Measurements from ENCODE around the gene FRMD7. TPM values are rescaled to one million over a fixed set of nuclear protein-coding genes. Genes with fewer than 3 reads are reported as not detected.
A peak's percentile ranks its signal among the peaks of the same experiment; 100 is the strongest.
"Not testable (repeated sequence)": the region's sequence is repeated elsewhere in the genome, so short reads cannot be mapped to it uniquely, and the experiment has no call there.

Gene FRMD7
- total RNA-seq, 6 experiments from 2014 or later = 0.07 to 0.18 (median 0.09) TPM; not detected in 3

- TF ChIP-seq, protein P1, sequence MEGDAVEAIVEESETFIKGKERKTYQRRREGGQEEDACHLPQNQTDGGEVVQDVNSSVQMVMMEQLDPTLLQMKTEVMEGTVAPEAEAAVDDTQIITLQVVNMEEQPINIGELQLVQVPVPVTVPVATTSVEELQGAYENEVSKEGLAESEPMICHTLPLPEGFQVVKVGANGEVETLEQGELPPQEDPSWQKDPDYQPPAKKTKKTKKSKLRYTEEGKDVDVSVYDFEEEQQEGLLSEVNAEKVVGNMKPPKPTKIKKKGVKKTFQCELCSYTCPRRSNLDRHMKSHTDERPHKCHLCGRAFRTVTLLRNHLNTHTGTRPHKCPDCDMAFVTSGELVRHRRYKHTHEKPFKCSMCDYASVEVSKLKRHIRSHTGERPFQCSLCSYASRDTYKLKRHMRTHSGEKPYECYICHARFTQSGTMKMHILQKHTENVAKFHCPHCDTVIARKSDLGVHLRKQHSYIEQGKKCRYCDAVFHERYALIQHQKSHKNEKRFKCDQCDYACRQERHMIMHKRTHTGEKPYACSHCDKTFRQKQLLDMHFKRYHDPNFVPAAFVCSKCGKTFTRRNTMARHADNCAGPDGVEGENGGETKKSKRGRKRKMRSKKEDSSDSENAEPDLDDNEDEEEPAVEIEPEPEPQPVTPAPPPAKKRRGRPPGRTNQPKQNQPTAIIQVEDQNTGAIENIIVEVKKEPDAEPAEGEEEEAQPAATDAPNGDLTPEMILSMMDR (IDR thresholded peaks at IDR 0.05) = no peak
- no peak for TF ChIP-seq POLR2A (IDR thresholded peaks at IDR 0.05)
- no peak overlapping the region for H3K27ac ChIP-seq
- H3K4me1 ChIP-seq = no peaks in the 10 kb centered on the region
- no peaks in the 10 kb centered on the region for H3K9me3 ChIP-seq
- ATAC-seq = no peak
- no peaks in the 10 kb centered on the region for H3K36me3 ChIP-seq
- intact Hi-C loops (cut with DNase I) = no loop called here
- no peak overlapping the region for H3K4me3 ChIP-seq
- H3K27me3 ChIP-seq = no peaks in the 10 kb centered on the region
- DNase-seq = no peak
Observed at GRCh38 chrX:132107291-132107690, 20.5 kb downstream of the FRMD7 start.

DNA sequence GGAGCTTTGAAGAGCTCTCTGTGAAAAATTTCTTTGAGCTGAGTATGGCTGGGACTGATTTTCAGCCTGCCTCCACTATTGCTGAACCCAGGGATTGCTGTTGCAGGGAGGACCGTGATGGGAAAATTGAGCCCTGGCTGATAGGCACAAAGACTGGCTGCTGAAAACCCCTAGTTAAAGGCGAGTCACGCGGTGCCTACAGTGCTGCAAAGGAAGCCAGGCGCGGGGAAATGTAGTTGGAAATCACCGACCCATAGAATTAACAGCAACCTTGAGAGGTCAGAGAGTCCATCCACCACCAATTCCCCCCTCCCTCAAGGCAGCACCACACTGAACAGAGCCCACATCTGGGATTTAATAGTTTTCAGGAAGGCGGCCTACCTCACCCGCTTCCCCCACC is 26.0 kb downstream of the FRMD7 start:
- intact Hi-C loops (cut with DNase I) = no loop called here
- no peak for DNase-seq
- H3K27me3 ChIP-seq = no peaks in the 10 kb centered on the region
- no peaks in the 10 kb centered on the region for H3K9me3 ChIP-seq
- 93% methylated on average over 2 of the region's 9 CpGs for WGBS (ENCODE audit: insufficient coverage, low coverage, low lambda C conversion rate, missing lambda C conversion rate)
- no peak for ATAC-seq
- no peaks in the 10 kb centered on the region for H3K36me3 ChIP-seq
- H3K27ac ChIP-seq = no peak overlapping the region
- TF ChIP-seq, protein P1 (IDR thresholded peaks at IDR 0.05) = no peak
- TF ChIP-seq POLR2A (IDR thresholded peaks at IDR 0.05) = no peak
- H3K4me3 ChIP-seq = no peak overlapping the region
- H3K4me1 ChIP-seq = no peaks in the 10 kb centered on the region

DNA sequence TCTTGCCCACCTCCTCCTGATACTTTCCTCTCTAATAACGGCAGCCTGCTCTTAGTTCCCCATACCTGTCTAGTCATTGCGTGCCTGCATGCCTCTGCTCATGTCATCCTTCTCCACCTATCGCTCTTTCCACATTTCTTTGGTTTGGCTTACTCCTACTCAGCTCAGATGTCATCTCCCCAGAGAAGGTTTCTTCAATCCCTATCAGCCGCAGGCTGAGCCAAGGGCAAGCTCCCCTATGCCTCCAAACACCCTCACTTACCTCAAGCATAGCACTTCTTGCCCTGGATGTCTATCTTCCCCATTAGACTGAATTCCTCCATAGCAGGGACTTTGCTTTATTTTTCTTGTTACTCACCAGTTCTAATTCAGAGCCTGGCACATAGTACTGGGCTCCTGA is 26.6 kb downstream of the FRMD7 start:
- no peaks in the 10 kb centered on the region for H3K9me3 ChIP-seq
- H3K36me3 ChIP-seq = no peaks in the 10 kb centered on the region
- intact Hi-C loops (cut with DNase I) = no loop called here
- no peak overlapping the region for H3K4me3 ChIP-seq
- H3K27me3 ChIP-seq = no peaks in the 10 kb centered on the region
- ATAC-seq (no peak), DNase-seq (no peak)
- no peak overlapping the region for H3K27ac ChIP-seq
- 55% methylated on average over 4 of the region's 4 CpGs for WGBS (ENCODE audit: insufficient coverage, low coverage, low lambda C conversion rate, missing lambda C conversion rate)
- no peaks in the 10 kb centered on the region for H3K4me1 ChIP-seq
- TF ChIP-seq, protein P1 (IDR thresholded peaks at IDR 0.05) = no peak
- no peak for TF ChIP-seq POLR2A (IDR thresholded peaks at IDR 0.05)

DNA sequence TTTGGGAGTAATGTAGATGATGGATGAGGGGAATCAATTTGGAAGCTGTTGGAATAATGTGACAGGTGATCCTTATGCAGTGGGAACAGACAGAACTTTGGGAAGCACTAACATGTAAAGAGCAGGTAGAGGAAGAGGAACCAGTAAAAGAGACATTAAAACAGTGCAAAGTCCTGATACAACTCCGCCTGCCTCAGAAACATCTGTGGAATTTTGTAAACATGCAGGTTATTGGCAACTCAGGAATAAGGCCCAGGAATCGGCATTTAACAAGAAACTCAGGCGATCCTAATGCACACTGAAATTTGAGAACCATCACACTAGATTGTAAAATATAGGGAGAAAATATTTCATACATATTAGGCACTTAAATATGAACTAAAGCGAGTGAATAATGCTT is 29.1 kb downstream of the FRMD7 start:
- intact Hi-C loops (cut with DNase I); H3K27ac ChIP-seq; H3K4me3 ChIP-seq; H3K9me3 ChIP-seq; H3K27me3 ChIP-seq; DNase-seq; H3K36me3 ChIP-seq; H3K4me1 ChIP-seq: not testable (repeated sequence)
- WGBS (ENCODE audit: insufficient coverage, low coverage, low lambda C conversion rate, missing lambda C conversion rate) = 26% methylated on average over 4 of the region's 4 CpGs
- peak in 1 of 4 donors; percentile 36 for ATAC-seq

GRCh38 chrX:132094164-132094563 is 33.7 kb downstream of the FRMD7 start:
- TF ChIP-seq POLR2A (IDR thresholded peaks at IDR 0.05) = no peak
- TF ChIP-seq, protein P1 (IDR thresholded peaks at IDR 0.05) = no peak
- peak in 1 of 3 donors; percentile 43 for DNase-seq

More at GRCh38 chrX:132094164-132094563, 33.7 kb downstream of the FRMD7 start:
- H3K4me1 ChIP-seq = no peaks in the 10 kb centered on the region
- H3K27me3 ChIP-seq = no peaks in the 10 kb centered on the region
- no peak overlapping the region for H3K4me3 ChIP-seq
- intact Hi-C loops (cut with DNase I) = no loop called here
- 25% methylated on average over 2 of the region's 2 CpGs for WGBS (ENCODE audit: insufficient coverage, low coverage, low lambda C conversion rate, missing lambda C conversion rate)
- H3K36me3 ChIP-seq = no peaks in the 10 kb centered on the region
- H3K9me3 ChIP-seq = no peaks in the 10 kb centered on the region
- no peak overlapping the region for H3K27ac ChIP-seq
- peak; percentile 35 to 70 (median 48) for ATAC-seq

Measured in right lobe of liver (tissue), 6 donors.